Effector memory CD8-positive, alpha-beta T cell (primary cell): ENCODE data around the gene ATP6V0D1.

ENCODE experiments used
- ATAC-seq: fragments of 150-1000 bp; cut with Tn5 transposase; replicated peaks from 2 replicates; pipeline ENCODE4 v1.10.0; 2021; ENCODE audit warnings: mild to moderate bottlenecking, moderate library complexity
- DNase-seq, 3 experiments: peaks; one replicate each; pipeline ENCODE4 v3.0.0; 2021
- H3K27ac Mint-ChIP-seq, 2 donors: one replicate each; pipeline ENCODE4 v1.8.0; 2022; ENCODE audit warnings: mild to moderate bottlenecking in 2 of 2, mixed read lengths in 2 of 2, moderate library complexity in 2 of 2
- H3K27me3 Mint-ChIP-seq, 2 donors: one replicate each; pipeline ENCODE4 v1.8.0; 2022; ENCODE audit warnings: mixed read lengths in 2 of 2
- H3K36me3 Mint-ChIP-seq: one replicate; pipeline ENCODE4 v1.8.0; 2022; ENCODE audit warnings: mild to moderate bottlenecking, moderate library complexity, mixed read lengths; ENCODE audit not compliant: insufficient read depth
- H3K4me1 Mint-ChIP-seq, 2 donors: one replicate each; pipeline ENCODE4 v1.8.0; 2022; ENCODE audit warnings: low read depth in 2 of 2, mixed read lengths in 2 of 2
- H3K4me3 Mint-ChIP-seq, 2 donors: one replicate each; pipeline ENCODE4 v1.8.0; 2022; ENCODE audit warnings: mild to moderate bottlenecking in 2 of 2, mixed read lengths in 2 of 2, moderate library complexity in 2 of 2
- H3K9me3 Mint-ChIP-seq, 2 donors: one replicate each; pipeline ENCODE4 v1.8.0; 2022; ENCODE audit warnings: mixed read lengths in 2 of 2

The ATP6V0D1 gene

DNA sequence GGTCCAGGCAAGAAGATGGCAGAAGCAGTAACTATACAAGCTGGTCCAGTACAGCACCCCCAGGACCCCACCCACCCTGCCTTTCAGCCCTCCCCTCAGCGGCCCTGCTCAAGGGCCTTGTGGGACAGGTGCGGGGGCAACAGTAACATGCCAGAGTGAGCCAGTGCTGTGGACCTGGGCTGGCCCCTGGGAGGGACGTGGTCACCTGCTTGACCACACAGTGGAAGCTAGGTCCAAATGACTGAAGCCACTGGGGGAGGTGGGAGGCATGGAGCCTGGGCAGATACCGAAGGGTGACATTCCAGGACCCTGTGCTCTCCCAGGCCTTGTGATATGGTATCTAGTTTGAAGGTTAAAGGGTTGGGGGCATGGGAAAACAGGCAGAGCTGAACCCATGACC lies 17.3 kb downstream of the ATP6V0D1 start:
- Mint-ChIP-seq H3K27me3 (no peaks in the 10 kb centered on the region), H3K27ac (peak overlapping the region in 1 of 2 donors; percentile 73), H3K4me3 (no peak overlapping the region), H3K36me3 (peaks cover 16% of the 10 kb centered on the region), H3K9me3 (no peaks in the 10 kb centered on the region), H3K4me1 (peaks cover 40 to 49% of the 10 kb centered on the region in 2 donors)
- no peak for DNase-seq
- no peak for ATAC-seq

DNA sequence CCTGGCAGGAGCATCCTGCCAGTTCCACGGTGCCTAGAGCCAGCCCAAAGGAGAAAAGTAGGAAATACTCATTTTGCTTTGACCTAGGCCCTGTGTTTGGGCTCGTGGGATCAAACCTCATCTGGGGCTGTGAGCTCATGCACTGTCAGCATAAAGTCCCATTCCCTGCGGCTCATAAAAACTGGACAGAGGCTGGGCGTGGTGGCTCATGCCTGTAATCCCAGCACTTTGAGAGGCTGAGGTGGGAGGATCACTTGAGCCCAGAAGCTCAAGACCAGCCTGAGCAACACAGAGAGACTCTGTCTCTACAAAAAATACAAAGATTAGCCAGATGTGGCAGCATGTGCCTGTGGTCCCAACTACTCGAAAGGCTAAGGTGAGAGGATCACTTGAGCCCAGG lies 17.9 kb downstream of the ATP6V0D1 start:
- Mint-ChIP-seq H3K27ac (peak overlapping the region; percentile 28 to 73), H3K27me3 (no peaks in the 10 kb centered on the region), H3K4me3 (no peak overlapping the region), H3K9me3 (no peaks in the 10 kb centered on the region), H3K4me1 (peaks cover 35 to 48% of the 10 kb centered on the region in 2 donors), H3K36me3 (peaks cover 21% of the 10 kb centered on the region)
- no peak for DNase-seq
- ATAC-seq = no peak

DNA sequence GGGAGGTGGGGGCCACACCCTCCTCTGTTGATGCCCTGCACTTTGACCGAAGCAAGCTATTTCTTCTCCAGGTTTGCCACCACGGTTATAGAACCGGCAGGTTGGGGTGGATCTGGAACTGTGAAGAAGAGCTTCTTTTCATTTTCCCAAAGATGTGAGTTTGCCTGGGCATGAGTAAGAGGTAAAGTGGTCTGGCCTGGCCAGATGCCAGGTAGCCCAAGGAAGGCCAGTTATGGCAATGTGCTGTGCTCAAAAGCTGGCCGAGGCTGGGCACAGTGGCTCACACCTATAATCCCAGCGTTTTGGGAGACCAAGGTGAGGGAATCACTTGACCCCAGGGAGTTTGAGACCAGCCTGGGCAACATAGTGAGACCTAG lies 18.7 kb downstream of the ATP6V0D1 start:
- peaks cover 28 to 43% of the 10 kb centered on the region in 2 donors for H3K4me1 Mint-ChIP-seq
- no peaks in the 10 kb centered on the region for H3K27me3 Mint-ChIP-seq

DNA sequence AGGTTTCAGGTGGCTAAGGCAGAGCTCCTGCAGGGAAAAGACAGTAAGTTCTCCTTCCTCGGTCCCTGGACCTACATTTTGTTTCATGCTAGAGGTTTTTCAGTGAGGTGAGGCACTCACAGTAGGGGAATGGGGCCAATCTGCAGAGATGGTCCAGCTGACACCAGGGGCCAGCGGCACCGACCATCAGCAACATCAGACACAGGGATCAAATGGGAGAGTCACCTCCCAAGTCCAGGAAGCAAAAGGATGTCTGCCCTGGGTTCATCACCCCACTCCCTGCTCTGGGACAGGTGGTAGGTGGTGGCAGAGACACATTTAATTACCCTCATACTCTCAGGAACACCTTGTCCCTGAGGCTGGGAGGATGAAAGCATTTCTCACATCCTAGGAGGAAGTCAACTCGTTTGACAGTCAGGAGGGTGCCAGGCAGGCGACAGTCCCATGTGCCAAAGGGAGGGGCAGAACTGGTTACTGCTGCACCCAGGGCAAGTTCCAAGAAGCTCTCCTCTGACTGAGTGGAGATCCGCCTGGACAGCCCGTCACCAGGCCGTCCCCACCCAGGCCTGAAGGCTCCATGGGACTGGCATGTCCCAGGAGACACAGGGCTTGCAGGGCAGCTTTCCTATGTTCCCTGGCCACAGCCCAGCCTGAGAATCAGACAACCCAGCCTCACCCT lies 19.2 kb downstream of the ATP6V0D1 start:
- ATAC-seq (no peak), DNase-seq (no peak)
- no peak overlapping the region for H3K27ac Mint-ChIP-seq
- peaks cover 28% of the 10 kb centered on the region for H3K36me3 Mint-ChIP-seq
- peak overlapping the region in 1 of 2 donors; percentile 6 for H3K4me3 Mint-ChIP-seq
- H3K9me3 Mint-ChIP-seq = no peaks in the 10 kb centered on the region
- H3K4me1 Mint-ChIP-seq = peaks cover 28 to 44% of the 10 kb centered on the region in 2 donors
- no peaks in the 10 kb centered on the region for H3K27me3 Mint-ChIP-seq

More for the DNA sequence above, 18.7 kb downstream of the ATP6V0D1 start:
- no peaks in the 10 kb centered on the region for H3K9me3 Mint-ChIP-seq
- H3K27ac Mint-ChIP-seq = no peak overlapping the region
- H3K36me3 Mint-ChIP-seq = peaks cover 25% of the 10 kb centered on the region
- ATAC-seq = no peak
- H3K4me3 Mint-ChIP-seq = no peak overlapping the region
- no peak for DNase-seq

DNA sequence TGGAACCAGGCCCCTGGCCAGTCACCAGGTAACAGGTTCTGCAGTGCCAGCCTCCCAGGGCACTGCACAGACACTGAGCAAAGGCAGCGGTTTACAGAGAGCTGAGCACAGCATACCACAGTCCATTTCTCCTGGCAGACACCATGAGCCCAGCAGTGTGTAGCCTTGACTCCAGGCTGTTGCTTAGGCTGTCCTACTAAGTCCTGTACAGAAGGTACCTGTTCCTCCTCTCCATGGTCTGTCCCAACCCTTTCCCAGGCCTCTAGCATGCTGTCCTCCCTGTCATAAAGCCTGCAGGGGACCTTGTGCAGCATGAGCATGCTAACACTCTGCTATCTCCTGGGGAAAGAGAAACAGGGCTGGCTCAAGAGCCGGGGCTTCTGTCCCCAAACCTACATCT lies 20.0 kb downstream of the ATP6V0D1 start:
- Mint-ChIP-seq H3K36me3 (peaks cover 31% of the 10 kb centered on the region), H3K27ac (peak overlapping the region; percentile 41 to 58), H3K4me3 (no peak overlapping the region), H3K9me3 (no peaks in the 10 kb centered on the region), H3K4me1 (peaks cover 32 to 43% of the 10 kb centered on the region in 2 donors), H3K27me3 (no peaks in the 10 kb centered on the region)
- DNase-seq = no peak
- no peak for ATAC-seq

DNA sequence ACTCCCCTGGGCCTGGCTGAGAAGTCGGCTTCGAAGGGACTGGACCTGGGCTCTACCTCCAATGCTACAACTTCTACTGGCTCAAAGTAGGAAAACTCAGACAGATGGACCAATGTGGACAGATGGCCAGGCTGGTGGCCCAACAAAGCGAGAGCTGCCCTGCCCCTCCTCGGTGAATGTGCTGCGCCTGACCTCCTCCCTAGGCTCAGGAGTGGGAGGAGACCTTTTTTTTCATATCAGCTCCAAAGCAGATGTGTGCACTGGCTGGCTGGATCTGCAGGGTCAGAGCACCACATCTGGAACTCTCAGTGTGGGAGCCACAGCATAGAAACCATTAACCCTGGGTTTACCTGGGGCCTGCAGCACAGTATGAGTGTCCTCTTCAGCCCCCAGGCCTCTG lies 20.8 kb downstream of the ATP6V0D1 start:
- H3K4me1 Mint-ChIP-seq = peaks cover 29 to 39% of the 10 kb centered on the region in 2 donors
- H3K27ac Mint-ChIP-seq = peak overlapping the region; percentile 41 to 58

DNA sequence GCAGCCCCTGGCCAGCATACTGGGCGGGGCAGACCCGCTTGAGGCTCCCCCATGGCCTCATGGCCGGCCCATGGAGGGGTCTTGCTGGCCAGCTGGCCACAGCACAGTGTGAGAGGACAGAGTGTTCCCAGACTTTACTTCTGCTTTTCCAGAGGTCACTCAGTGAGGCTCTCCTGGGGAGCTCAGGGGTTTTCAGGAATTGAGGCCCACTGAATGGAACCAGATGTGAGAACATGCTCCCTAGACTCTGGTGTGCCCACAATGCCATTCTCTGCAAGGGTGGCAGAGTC lies 21.2 kb downstream of the ATP6V0D1 start:
- peaks cover 29 to 42% of the 10 kb centered on the region in 2 donors for H3K4me1 Mint-ChIP-seq
- no peak overlapping the region for H3K4me3 Mint-ChIP-seq
- H3K36me3 Mint-ChIP-seq = peaks cover 33% of the 10 kb centered on the region
- no peak for DNase-seq
- H3K27ac Mint-ChIP-seq = no peak overlapping the region
- H3K27me3 Mint-ChIP-seq = no peaks in the 10 kb centered on the region
- ATAC-seq = no peak
- no peaks in the 10 kb centered on the region for H3K9me3 Mint-ChIP-seq

More for the DNA sequence above, 20.8 kb downstream of the ATP6V0D1 start:
- H3K36me3 Mint-ChIP-seq = peaks cover 33% of the 10 kb centered on the region
- no peak for ATAC-seq
- no peaks in the 10 kb centered on the region for H3K9me3 Mint-ChIP-seq
- no peak for DNase-seq
- no peaks in the 10 kb centered on the region for H3K27me3 Mint-ChIP-seq
- H3K4me3 Mint-ChIP-seq = no peak overlapping the region

DNA sequence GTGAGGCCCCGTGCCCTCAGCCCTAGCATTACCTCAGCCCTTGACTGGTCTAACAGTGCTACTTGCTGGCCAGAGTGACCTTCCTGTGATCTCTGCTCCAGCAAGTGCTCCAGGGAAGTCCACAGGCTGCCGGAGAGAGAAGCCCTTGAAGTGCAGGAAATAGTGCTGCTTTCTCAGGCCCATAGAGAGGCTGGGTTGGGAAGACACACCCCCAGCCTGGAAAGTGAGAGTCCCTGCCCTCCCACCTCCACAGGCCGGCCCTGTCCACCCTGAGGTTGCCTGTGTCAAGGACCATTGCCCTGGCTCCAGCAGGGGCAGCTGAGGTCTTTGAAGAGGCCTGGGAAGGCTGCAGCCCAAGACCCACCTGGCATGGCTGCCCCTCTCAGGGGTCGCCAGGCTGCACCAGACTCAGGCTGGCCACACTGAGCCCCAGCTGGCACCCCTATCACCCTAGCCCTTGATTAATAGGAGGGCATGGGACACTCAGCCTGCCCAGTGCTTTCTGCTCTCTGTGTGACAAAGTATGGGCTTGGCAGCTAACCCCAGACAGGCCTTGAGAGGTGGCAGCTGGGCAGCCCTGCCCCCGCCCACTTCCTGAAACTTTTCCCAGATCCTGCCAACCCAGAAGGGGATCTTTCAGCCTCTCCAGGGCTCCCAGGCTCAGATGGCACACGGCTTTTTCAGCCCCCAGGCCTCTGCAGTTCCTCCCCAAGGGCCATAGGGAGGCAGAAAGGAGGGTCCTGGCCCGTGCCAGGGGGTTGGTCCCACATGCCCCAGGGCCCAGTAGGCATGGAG lies 21.7 kb downstream of the ATP6V0D1 start:
- DNase-seq (no peak), ATAC-seq (no peak)

DNA sequence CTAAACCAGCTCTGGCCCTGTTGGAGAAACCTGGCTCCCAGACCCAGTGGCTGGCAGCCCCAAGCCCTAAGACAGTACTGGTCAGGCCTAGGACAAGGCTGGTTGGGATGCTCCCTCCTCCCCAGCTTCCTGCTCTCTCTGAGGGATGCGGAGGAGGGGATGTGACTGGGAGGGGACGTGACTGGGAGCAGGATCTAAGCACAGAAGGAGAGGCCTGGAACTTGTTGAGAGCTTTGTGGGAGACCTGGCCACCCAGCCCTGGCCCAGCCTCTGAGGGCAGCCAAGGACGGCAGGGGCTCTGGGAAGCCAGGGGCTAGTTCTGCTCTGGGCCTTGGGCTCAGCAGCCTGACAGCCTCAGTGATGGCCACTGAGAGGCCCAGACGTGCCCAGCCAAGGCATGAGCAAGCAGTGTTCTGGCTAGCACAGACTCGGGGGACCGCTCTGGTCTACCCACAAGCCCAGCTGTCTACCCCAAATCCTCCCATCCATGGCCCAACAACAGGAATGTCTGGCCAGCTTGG lies 22.8 kb downstream of the ATP6V0D1 start:
- Mint-ChIP-seq H3K4me3 (no peak overlapping the region), H3K4me1 (peaks cover 32 to 48% of the 10 kb centered on the region in 2 donors), H3K9me3 (no peaks in the 10 kb centered on the region), H3K27me3 (no peaks in the 10 kb centered on the region), H3K27ac (peak overlapping the region; percentile 39 to 92), H3K36me3 (peaks cover 39% of the 10 kb centered on the region)
- DNase-seq (no peak), ATAC-seq (no peak)

More for the DNA sequence above, 21.7 kb downstream of the ATP6V0D1 start:
- H3K36me3 Mint-ChIP-seq = peaks cover 36% of the 10 kb centered on the region
- no peak overlapping the region for H3K4me3 Mint-ChIP-seq
- H3K27me3 Mint-ChIP-seq = no peaks in the 10 kb centered on the region
- H3K27ac Mint-ChIP-seq = peak overlapping the region; percentile 39 to 92
- no peaks in the 10 kb centered on the region for H3K9me3 Mint-ChIP-seq
- peaks cover 30 to 45% of the 10 kb centered on the region in 2 donors for H3K4me1 Mint-ChIP-seq

DNA sequence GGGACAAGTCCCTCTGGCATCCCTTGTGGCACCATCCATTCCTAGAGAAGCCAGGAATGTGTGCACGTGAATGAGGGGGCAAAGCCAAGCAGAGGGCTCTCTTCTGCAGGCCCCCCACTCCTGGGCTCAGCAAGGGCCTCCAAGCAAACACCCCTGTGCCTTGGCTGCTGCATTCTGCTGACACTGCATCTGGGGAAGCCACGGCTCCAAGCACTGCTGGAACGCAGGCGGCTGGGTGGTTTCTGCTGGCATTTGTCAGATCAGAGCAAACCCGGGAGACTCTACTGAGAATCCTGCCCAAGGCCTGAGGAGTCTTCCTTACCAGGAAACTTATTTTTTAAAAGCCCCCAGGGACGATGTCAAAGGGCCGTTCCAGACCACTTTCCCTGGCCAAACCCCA lies 23.3 kb downstream of the ATP6V0D1 start:
- Mint-ChIP-seq H3K4me1 (peaks cover 31 to 49% of the 10 kb centered on the region in 2 donors), H3K4me3 (no peak overlapping the region), H3K9me3 (no peaks in the 10 kb centered on the region), H3K27me3 (no peaks in the 10 kb centered on the region), H3K27ac (peak overlapping the region; percentile 50 to 92), H3K36me3 (peaks cover 40% of the 10 kb centered on the region)
- ATAC-seq (no peak), DNase-seq (no peak)

DNA sequence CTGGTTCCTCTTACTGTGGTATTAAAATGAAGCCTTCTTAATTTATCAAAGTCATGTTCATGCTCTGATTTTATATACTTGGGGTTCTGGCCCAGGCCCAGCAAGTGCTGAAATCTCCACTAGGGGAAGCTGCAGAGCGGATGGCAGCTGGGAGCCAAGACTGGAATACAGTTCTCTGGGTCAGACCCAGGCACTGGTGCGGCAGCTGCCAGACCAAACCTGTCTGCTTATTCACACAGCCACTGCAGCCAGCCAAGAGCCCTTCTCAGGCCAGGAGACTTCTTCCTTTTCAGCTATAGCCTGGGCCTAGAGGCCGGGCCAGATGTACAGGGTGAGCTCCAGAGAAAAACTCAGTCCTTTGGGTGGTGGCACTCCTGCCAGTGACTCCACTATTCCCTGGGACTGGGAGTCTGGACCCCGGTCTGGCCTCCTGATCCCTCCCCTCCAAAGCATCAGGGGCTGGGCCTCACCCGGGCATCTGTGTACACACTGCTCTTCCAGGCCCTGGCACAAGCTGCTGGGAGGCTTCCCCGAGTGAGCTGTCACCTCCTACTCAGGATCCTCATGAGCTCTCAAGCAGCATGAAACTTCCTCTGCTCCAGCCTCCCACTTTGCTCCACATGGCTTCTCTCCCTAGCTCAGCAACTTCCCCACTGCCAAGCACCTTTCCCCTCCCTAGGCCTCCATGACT lies 24.4 kb downstream of the ATP6V0D1 start:
- Mint-ChIP-seq H3K36me3 (peaks cover 40% of the 10 kb centered on the region), H3K4me3 (no peak overlapping the region), H3K27me3 (no peaks in the 10 kb centered on the region), H3K4me1 (peaks cover 30 to 45% of the 10 kb centered on the region in 2 donors), H3K9me3 (no peaks in the 10 kb centered on the region), H3K27ac (peak overlapping the region; percentile 50 to 92)
- DNase-seq (no peak), ATAC-seq (no peak)

DNA sequence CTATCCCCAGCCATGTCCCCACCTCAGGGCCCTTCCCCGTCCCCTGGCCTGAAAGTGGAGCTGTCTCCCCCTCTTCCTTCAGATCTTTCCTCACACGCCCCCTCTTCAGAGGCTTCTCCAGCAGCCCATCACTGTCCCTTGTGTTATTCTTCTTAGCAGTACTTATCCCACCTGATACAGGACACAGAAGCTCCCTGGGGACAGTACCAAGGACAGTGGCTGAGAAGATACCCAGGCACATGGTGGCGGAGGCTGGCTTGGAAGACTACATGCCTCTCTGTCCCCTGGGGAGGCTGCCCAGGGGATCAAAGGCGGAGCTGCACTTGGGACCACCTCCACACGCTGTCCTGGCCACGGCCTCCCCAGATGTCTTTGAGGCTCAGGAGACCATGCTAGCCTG lies 26.1 kb downstream of the ATP6V0D1 start:
- no peaks in the 10 kb centered on the region for H3K27me3 Mint-ChIP-seq
- no peak overlapping the region for H3K4me3 Mint-ChIP-seq
- ATAC-seq (no peak), DNase-seq (no peak)
- H3K9me3 Mint-ChIP-seq = no peaks in the 10 kb centered on the region
- H3K4me1 Mint-ChIP-seq = peaks cover 37 to 43% of the 10 kb centered on the region in 2 donors
- H3K36me3 Mint-ChIP-seq = peaks cover 36% of the 10 kb centered on the region
- peak overlapping the region; percentile 59 to 77 for H3K27ac Mint-ChIP-seq

DNA sequence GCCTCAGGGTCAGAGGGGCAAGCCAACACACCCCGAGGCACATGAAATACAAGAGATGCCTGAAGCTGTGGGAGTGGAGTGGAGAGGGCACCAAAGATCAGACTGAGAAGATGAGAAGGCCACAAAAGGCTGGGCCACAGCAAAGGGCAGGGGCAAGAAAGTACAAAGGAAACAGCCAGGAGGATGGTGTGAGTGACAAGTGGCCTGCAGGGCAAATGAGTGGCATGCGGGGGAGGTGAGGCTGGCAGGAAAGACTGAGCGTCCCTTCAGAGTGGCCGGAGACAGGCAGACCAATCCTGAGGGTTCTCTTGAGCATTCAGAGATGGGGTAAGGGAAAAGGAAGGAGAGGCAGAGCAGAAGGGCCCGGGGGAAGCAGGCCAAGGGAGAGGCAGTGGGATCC lies 26.9 kb downstream of the ATP6V0D1 start:
- H3K4me3 Mint-ChIP-seq = no peak overlapping the region
- DNase-seq (no peak), ATAC-seq (no peak)
- H3K27ac Mint-ChIP-seq = peak overlapping the region in 1 of 2 donors; percentile 6
- no peaks in the 10 kb centered on the region for H3K27me3 Mint-ChIP-seq
- no peaks in the 10 kb centered on the region for H3K9me3 Mint-ChIP-seq
- peaks cover 37 to 50% of the 10 kb centered on the region in 2 donors for H3K4me1 Mint-ChIP-seq
- peaks cover 34% of the 10 kb centered on the region for H3K36me3 Mint-ChIP-seq
